HepG2 (cell line): Measurements from ENCODE around the gene CDHR5. TPM values are rescaled to one million over a fixed set of nuclear protein-coding genes. Genes with fewer than 3 reads are reported as not detected.

Experiments
- BHLHE40 ChIP-seq: IDR thresholded peaks from 2 replicates; pipeline ENCODE4 v1.6.1; 2011; ENCODE audit warnings: low read length, improper control_type of control experiment
- ZNF274 ChIP-seq: sonication (generic); formaldehyde crosslinking; IDR thresholded peaks from 2 replicates; pipeline ENCODE4 v1.5.1; 2020; ENCODE audit warnings: mild to moderate bottlenecking, missing genetic modification reagents
- ZNF326 ChIP-seq: sonication (generic); formaldehyde crosslinking; IDR thresholded peaks from 2 replicates; pipeline ENCODE4 v1.4.0; 2020; ENCODE audit warnings: missing genetic modification reagents, borderline replicate concordance
- ZNF354B ChIP-seq: sonication (generic); formaldehyde crosslinking; IDR thresholded peaks from 2 replicates; pipeline ENCODE4 v1.8.0; 2022; ENCODE audit warnings: mild to moderate bottlenecking, missing genetic modification reagents
- ZNF564 ChIP-seq: sonication (generic); formaldehyde crosslinking; IDR thresholded peaks from 2 replicates; pipeline ENCODE4 v1.8.1; 2023; ENCODE audit warnings: mild to moderate bottlenecking, missing genetic modification reagents
- ZNF607 ChIP-seq: sonication (generic); formaldehyde crosslinking; IDR thresholded peaks from 2 replicates; pipeline ENCODE4 v1.5.1; 2020; ENCODE audit warnings: missing genetic modification reagents, mild to moderate bottlenecking, borderline replicate concordance
- ZNF883 ChIP-seq: sonication (generic); formaldehyde crosslinking; IDR thresholded peaks from 2 replicates; pipeline ENCODE4 v1.5.1; 2020; ENCODE audit warnings: mild to moderate bottlenecking, missing genetic modification reagents; ENCODE audit errors: not compliant biosample characterization
- polyA plus RNA-seq, 8 experiments: library from polyadenylated mRNA; depleted of rRNA in 3 of 8; stranded (reverse) in 7 of 8; unstranded in 1 of 8; fragments of >200 nt; fragmentation: Illumina TruSeq in 4 of 8; extraction: Trizol in 4 of 8; gene quantifications; 2 replicates each; pipeline versions ENCODE4 v1.2.1 to v1.2.3, GENCODE V29; 2011 to 2016; ENCODE audit warnings: low read depth in 4 of 8, missing spikeins in 1 of 8, mixed read lengths in 1 of 8; ENCODE audit not compliant: insufficient read depth in 1 of 8
- total RNA-seq, 5 experiments: library from RNA; depleted of rRNA; stranded (reverse); fragments of >200 nt; fragmentation: Illumina TruSeq; extraction: Trizol; gene quantifications; 2 replicates each; pipeline ENCODE4 v1.2.3, GENCODE V29; 2016; ENCODE audit warnings: low read depth in 1 of 5
- TF ChIP-seq, protein P1 (sequence below): sonication (generic); formaldehyde crosslinking; IDR thresholded peaks from 2 replicates; pipeline ENCODE4 v1.5.1; 2020; ENCODE audit warnings: mild to moderate bottlenecking, missing genetic modification reagents, borderline replicate concordance
- TF ChIP-seq, protein P2 (sequence below): sonication (generic); formaldehyde crosslinking; IDR thresholded peaks from 2 replicates; pipeline ENCODE4 v1.8.1; 2023; ENCODE audit warnings: mild to moderate bottlenecking, moderate library complexity, missing genetic modification reagents
- TF ChIP-seq, protein P3 (sequence below), 2 experiments: sonication (generic) in 1 of 2; formaldehyde crosslinking in 1 of 2; IDR thresholded peaks; 2 replicates each; pipeline versions ENCODE4 v1.4.0 to v1.6.1; 2016 to 2020; ENCODE audit warnings: borderline replicate concordance in 1 of 2, low read depth in 1 of 2, mild to moderate bottlenecking in 1 of 2, missing genetic modification reagents in 1 of 2
- TF ChIP-seq, protein P4 (sequence below): sonication (generic); formaldehyde crosslinking; IDR thresholded peaks from 2 replicates; pipeline ENCODE4 v1.4.0; 2020; ENCODE audit warnings: missing genetic modification reagents, borderline replicate concordance

The CDHR5 gene
- total and polyA plus RNA-seq, 2 of the 13 experiments (the other 11 are each of a cell fraction or from before 2014, with no cell fraction given) = 0.46 to 0.71 TPM

DNA sequence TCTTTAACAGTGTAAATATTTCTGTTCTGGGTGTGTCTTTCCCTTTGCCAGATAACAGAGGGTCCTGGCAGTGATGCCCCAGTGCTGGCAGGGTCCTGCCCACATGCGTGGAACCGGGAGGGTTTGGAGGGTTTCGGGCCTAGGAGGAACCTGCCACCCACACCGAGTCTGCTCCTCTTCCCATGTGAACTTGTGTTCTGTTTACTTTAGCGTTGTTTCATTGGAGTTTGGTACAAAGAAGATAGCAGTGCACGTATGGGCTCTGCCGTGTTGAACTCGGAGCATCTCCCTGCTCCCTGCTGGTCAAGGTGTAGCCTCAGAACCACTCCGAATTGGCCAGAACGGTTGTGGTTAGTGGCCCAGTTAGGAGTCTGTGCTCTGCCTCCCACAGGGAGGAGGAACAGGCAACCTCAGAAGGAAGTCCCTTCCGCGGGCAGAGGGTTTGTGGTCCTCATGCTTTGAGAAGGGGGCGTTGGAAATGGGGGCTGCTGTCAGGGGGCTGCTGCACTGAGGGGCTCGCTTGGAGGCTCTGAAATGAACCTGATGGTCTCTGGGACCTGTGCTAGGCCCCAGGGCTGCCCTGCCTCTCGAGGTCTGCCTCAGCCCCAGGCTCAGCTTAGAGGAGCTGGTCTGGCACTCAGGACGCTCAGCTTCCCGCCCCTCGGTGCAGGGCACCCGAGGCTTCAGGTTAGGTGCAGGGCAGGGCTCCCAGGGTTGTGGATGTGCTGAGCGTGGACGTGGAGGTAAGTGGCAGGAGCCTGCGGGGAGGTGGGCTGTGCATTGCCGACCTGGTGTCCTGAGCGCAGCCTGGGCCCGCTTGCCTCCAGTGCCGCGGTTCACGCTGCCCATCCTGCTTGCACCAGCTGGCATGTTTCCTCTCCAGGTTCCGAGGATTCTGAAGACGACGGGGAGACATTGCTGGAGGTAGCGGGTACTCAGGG is 38.1 kb downstream of the CDHR5 start (continued):
- no peak for TF ChIP-seq BHLHE40
- TF ChIP-seq ZNF564 (CRISPR knock-in tag) = 0 out of 2 replicates have a peak, but pooled peaks have one; percentile 1
- no peak for TF ChIP-seq ZNF883
- no peak for TF ChIP-seq ZNF354B
- TF ChIP-seq, protein P1, sequence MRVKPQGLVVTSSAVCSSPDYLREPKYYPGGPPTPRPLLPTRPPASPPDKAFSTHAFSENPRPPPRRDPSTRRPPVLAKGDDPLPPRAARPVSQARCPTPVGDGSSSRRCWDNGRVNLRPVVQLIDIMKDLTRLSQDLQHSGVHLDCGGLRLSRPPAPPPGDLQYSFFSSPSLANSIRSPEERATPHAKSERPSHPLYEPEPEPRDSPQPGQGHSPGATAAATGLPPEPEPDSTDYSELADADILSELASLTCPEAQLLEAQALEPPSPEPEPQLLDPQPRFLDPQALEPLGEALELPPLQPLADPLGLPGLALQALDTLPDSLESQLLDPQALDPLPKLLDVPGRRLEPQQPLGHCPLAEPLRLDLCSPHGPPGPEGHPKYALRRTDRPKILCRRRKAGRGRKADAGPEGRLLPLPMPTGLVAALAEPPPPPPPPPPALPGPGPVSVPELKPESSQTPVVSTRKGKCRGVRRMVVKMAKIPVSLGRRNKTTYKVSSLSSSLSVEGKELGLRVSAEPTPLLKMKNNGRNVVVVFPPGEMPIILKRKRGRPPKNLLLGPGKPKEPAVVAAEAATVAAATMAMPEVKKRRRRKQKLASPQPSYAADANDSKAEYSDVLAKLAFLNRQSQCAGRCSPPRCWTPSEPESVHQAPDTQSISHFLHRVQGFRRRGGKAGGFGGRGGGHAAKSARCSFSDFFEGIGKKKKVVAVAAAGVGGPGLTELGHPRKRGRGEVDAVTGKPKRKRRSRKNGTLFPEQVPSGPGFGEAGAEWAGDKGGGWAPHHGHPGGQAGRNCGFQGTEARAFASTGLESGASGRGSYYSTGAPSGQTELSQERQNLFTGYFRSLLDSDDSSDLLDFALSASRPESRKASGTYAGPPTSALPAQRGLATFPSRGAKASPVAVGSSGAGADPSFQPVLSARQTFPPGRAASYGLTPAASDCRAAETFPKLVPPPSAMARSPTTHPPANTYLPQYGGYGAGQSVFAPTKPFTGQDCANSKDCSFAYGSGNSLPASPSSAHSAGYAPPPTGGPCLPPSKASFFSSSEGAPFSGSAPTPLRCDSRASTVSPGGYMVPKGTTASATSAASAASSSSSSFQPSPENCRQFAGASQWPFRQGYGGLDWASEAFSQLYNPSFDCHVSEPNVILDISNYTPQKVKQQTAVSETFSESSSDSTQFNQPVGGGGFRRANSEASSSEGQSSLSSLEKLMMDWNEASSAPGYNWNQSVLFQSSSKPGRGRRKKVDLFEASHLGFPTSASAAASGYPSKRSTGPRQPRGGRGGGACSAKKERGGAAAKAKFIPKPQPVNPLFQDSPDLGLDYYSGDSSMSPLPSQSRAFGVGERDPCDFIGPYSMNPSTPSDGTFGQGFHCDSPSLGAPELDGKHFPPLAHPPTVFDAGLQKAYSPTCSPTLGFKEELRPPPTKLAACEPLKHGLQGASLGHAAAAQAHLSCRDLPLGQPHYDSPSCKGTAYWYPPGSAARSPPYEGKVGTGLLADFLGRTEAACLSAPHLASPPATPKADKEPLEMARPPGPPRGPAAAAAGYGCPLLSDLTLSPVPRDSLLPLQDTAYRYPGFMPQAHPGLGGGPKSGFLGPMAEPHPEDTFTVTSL = no peak
- TF ChIP-seq ZNF607 (CRISPR knock-in tag) = 0 out of 2 replicates have a peak, but pooled peaks have one; percentile 18
- TF ChIP-seq, protein P2, sequence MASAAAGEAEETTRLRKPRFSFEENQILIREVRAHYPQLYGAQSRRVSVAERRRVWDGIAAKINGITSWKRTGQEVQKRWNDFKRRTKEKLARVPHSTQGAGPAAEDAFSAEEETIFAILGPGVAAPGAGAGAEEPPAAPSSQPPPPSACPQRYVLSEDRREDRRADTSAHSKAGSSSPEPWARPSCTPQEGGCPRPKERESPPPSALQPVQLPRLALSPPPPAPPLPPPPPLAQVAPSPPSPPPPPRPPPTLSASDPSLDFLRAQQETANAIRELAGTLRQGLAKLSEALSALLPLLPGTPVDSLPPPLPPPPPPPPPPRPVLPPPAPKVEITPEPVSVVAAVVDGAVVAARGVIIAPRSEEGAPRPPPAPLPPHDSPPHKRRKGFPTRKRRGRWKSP = 0 out of 2 replicates have a peak, but pooled peaks have one; percentile 8
- TF ChIP-seq ZNF326 (CRISPR knock-in tag) = no peak
- TF ChIP-seq, protein P3, sequence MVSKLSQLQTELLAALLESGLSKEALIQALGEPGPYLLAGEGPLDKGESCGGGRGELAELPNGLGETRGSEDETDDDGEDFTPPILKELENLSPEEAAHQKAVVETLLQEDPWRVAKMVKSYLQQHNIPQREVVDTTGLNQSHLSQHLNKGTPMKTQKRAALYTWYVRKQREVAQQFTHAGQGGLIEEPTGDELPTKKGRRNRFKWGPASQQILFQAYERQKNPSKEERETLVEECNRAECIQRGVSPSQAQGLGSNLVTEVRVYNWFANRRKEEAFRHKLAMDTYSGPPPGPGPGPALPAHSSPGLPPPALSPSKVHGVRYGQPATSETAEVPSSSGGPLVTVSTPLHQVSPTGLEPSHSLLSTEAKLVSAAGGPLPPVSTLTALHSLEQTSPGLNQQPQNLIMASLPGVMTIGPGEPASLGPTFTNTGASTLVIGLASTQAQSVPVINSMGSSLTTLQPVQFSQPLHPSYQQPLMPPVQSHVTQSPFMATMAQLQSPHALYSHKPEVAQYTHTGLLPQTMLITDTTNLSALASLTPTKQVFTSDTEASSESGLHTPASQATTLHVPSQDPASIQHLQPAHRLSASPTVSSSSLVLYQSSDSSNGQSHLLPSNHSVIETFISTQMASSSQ (IDR thresholded peaks at IDR 0.05; ENCODE audit: low read depth) = no peak
- TF ChIP-seq, protein P3 (CRISPR knock-in tag; IDR thresholded peaks at IDR 0.05; ENCODE audit: borderline replicate concordance) = no peak
- TF ChIP-seq, protein P4, sequence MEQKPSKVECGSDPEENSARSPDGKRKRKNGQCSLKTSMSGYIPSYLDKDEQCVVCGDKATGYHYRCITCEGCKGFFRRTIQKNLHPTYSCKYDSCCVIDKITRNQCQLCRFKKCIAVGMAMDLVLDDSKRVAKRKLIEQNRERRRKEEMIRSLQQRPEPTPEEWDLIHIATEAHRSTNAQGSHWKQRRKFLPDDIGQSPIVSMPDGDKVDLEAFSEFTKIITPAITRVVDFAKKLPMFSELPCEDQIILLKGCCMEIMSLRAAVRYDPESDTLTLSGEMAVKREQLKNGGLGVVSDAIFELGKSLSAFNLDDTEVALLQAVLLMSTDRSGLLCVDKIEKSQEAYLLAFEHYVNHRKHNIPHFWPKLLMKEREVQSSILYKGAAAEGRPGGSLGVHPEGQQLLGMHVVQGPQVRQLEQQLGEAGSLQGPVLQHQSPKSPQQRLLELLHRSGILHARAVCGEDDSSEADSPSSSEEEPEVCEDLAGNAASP (CRISPR knock-in tag) = no peak
- TF ChIP-seq ZNF274 = no peak; the same call in 1 of the 2 replicates
